Panc1 (cell line): Measurements from ENCODE around the gene PPP1CC. TPM values are rescaled to one million over a fixed set of nuclear protein-coding genes. Genes with fewer than 3 reads are reported as not detected.
"Not testable (repeated sequence)": the region's sequence is repeated elsewhere in the genome, so short reads cannot be mapped to it uniquely, and the experiment has no call there.

Experiments used
- ATAC-seq: fragments of 200-7000 bp; cut with Tn5 transposase; 2 replicates; pipeline ENCODE4 v1.9.1; 2020; ENCODE audit warnings: mild to moderate bottlenecking, moderate library complexity
- BruUV-seq: library from RNA; stranded (reverse); fragments of 400-500 nt; replicated peaks from 2 replicates; lab custom pipeline; 2021; lab: Mats Ljungman, UMichigan
- CTCF ChIA-PET: fragments of 300-600 bp; sonication (Branson Sonifier 250); formaldehyde crosslinking; loops from one replicate; lab custom pipeline; 2022; ENCODE audit warnings: antibody characterized with exemption; lab: Charles Lee
- POLR2A ChIA-PET: fragments of 300-600 bp; sonication (Branson Sonifier 250); formaldehyde crosslinking; loops from one replicate; lab custom pipeline; 2022; ENCODE audit warnings: antibody characterized with exemption; lab: Charles Lee
- DNase-seq: peaks from one replicate; pipeline ENCODE4 v3.0.0-alpha.2; 2010; ENCODE audit warnings: low read depth, low spot score
- H3K27ac ChIP-seq: 2 replicates; pipeline ENCODE4 v1.5.1; 2011; ENCODE audit warnings: mild to moderate bottlenecking, low read length, inconsistent platforms
- H3K27me3 ChIP-seq: fragments of 200-500 bp; sonication (Bioruptor generic); 2 replicates; pipeline ENCODE4 v1.6.0; 2014; ENCODE audit warnings: low read length, inconsistent platforms; ENCODE audit not compliant: control insufficient read depth, insufficient read depth
- H3K36me3 ChIP-seq: fragments of 200-500 bp; sonication (Bioruptor generic); 2 replicates; pipeline ENCODE4 v1.5.1; 2014; ENCODE audit warnings: inconsistent platforms, mild to moderate bottlenecking, low read length, moderate library complexity; ENCODE audit not compliant: control insufficient read depth, insufficient read depth
- H3K4me1 ChIP-seq: 2 replicates; pipeline ENCODE4 v1.5.1; 2011; ENCODE audit warnings: inconsistent platforms, mild to moderate bottlenecking, low read length, moderate library complexity; ENCODE audit not compliant: control insufficient read depth, insufficient read depth
- H3K4me3 ChIP-seq, 2 experiments: 2 replicates each; pipeline ENCODE4 v1.5.1; 2011 to 2012; ENCODE audit warnings: low read depth in 2 of 2, low read length in 2 of 2, mild to moderate bottlenecking in 2 of 2, inconsistent platforms in 1 of 2, moderate library complexity in 1 of 2
- H3K9me3 ChIP-seq: fragments of 200-500 bp; sonication (Bioruptor generic); 2 replicates; pipeline ENCODE4 v1.5.1; 2014; ENCODE audit warnings: low read depth, mild to moderate bottlenecking, inconsistent platforms, low read length, moderate library complexity; ENCODE audit not compliant: control insufficient read depth, insufficient read depth
- POLR2AphosphoS5 ChIP-seq: IDR thresholded peaks from 2 replicates; pipeline ENCODE4 v1.6.1; 2012; ENCODE audit warnings: mild to moderate bottlenecking, low read depth, low read length, moderate library complexity
- SIN3A ChIP-seq: IDR thresholded peaks from 2 replicates; pipeline ENCODE4 v1.6.1; 2012; ENCODE audit warnings: low read depth, mild to moderate bottlenecking, low read length, moderate library complexity, borderline replicate concordance; ENCODE audit not compliant: insufficient read depth
- TCF7L2 ChIP-seq: IDR thresholded peaks from 2 replicates; pipeline ENCODE4 v1.6.1; 2011; ENCODE audit warnings: mild to moderate bottlenecking, low read depth, low read length, inconsistent platforms
- in situ Hi-C: cut with HindIII; loops from 2 replicates; pipeline ENCODE4 v1.10.0; 2016; ENCODE audit warnings: low sequenced_read_pairs, low pct_unique_long_range_greater_than_20kb
- intact Hi-C: fragments of 100-400 bp; cut with micrococcal nuclease; formaldehyde crosslinking; loops from one replicate; pipeline ENCODE4 v1.10.0; 2022; ENCODE audit not compliant: unreplicated experiment
- total RNA-seq: library from RNA; stranded (reverse); gene quantifications from one replicate; pipeline ENCODE4 v1.2.1, GENCODE V29; 2021; ENCODE audit not compliant: unreplicated experiment
- TF ChIP-seq, protein P1 (sequence below): fragments of 450-650 bp; IDR thresholded peaks from 2 replicates; pipeline ENCODE4 v1.5.1; 2017; ENCODE audit warnings: mild to moderate bottlenecking
- TF ChIP-seq, protein P2 (sequence below), 2 experiments: IDR thresholded peaks; 2 replicates each; pipeline ENCODE4 v1.6.1; 2011 to 2012; ENCODE audit warnings: low read depth in 2 of 2, control low read depth in 1 of 2, low read length in 1 of 2, mild to moderate bottlenecking in 1 of 2, moderate library complexity in 1 of 2; ENCODE audit not compliant: insufficient read depth in 1 of 2

The PPP1CC gene
- total RNA-seq, 1 experiment from 2014 or later: 219 TPM

GRCh38 chr12:110767863-110768262 lies 25.2 kb upstream of the PPP1CC start:
- in situ Hi-C loops (no loop called here), intact Hi-C loops (no loop called here)
- BruUV-seq: no TSS peak
- POLR2A ChIA-PET: interaction anchor here (0.6 kb wide), 1 partner anchor 1313 kb away, joined by 3 read pairs; no protein-coding TSS in a partner anchor
- ATAC-seq (no peak), DNase-seq (no peak)
- H3K27ac ChIP-seq: no peak overlapping the region
- no peaks in the 10 kb centered on the region for H3K36me3 ChIP-seq
- H3K4me1 ChIP-seq: no peaks in the 10 kb centered on the region
- TF ChIP-seq TCF7L2 (no peak), SIN3A (no peak), POLR2AphosphoS5 (no peak)
- TF ChIP-seq, protein P1, sequence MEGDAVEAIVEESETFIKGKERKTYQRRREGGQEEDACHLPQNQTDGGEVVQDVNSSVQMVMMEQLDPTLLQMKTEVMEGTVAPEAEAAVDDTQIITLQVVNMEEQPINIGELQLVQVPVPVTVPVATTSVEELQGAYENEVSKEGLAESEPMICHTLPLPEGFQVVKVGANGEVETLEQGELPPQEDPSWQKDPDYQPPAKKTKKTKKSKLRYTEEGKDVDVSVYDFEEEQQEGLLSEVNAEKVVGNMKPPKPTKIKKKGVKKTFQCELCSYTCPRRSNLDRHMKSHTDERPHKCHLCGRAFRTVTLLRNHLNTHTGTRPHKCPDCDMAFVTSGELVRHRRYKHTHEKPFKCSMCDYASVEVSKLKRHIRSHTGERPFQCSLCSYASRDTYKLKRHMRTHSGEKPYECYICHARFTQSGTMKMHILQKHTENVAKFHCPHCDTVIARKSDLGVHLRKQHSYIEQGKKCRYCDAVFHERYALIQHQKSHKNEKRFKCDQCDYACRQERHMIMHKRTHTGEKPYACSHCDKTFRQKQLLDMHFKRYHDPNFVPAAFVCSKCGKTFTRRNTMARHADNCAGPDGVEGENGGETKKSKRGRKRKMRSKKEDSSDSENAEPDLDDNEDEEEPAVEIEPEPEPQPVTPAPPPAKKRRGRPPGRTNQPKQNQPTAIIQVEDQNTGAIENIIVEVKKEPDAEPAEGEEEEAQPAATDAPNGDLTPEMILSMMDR: no peak
- TF ChIP-seq, protein P2, sequence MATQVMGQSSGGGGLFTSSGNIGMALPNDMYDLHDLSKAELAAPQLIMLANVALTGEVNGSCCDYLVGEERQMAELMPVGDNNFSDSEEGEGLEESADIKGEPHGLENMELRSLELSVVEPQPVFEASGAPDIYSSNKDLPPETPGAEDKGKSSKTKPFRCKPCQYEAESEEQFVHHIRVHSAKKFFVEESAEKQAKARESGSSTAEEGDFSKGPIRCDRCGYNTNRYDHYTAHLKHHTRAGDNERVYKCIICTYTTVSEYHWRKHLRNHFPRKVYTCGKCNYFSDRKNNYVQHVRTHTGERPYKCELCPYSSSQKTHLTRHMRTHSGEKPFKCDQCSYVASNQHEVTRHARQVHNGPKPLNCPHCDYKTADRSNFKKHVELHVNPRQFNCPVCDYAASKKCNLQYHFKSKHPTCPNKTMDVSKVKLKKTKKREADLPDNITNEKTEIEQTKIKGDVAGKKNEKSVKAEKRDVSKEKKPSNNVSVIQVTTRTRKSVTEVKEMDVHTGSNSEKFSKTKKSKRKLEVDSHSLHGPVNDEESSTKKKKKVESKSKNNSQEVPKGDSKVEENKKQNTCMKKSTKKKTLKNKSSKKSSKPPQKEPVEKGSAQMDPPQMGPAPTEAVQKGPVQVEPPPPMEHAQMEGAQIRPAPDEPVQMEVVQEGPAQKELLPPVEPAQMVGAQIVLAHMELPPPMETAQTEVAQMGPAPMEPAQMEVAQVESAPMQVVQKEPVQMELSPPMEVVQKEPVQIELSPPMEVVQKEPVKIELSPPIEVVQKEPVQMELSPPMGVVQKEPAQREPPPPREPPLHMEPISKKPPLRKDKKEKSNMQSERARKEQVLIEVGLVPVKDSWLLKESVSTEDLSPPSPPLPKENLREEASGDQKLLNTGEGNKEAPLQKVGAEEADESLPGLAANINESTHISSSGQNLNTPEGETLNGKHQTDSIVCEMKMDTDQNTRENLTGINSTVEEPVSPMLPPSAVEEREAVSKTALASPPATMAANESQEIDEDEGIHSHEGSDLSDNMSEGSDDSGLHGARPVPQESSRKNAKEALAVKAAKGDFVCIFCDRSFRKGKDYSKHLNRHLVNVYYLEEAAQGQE (IDR thresholded peaks at IDR 0.05; ENCODE audit: insufficient read depth in 1 of 2, low read depth in 2 of 2, low read length in 1 of 2): no peak
- no peak overlapping the region for H3K4me3 ChIP-seq
- H3K9me3 ChIP-seq: no peaks in the 10 kb centered on the region
- no peaks in the 10 kb centered on the region for H3K27me3 ChIP-seq
- CTCF ChIA-PET: interaction anchor here (0.6 kb wide), 1 partner anchor 56 kb away, joined by 3 read pairs; no protein-coding TSS in a partner anchor

- H3K27me3 ChIP-seq: no peaks in the 10 kb centered on the region
- intact Hi-C loops: no loop called here
- ChIA-PET POLR2A (no interaction called here), CTCF (no interaction called here)
- ATAC-seq: no peak
- H3K4me3 ChIP-seq: no peak overlapping the region
- BruUV-seq: no TSS peak
- in situ Hi-C loops: no loop called here
- no peaks in the 10 kb centered on the region for H3K4me1 ChIP-seq
- no peak for DNase-seq
- H3K9me3 ChIP-seq: no peaks in the 10 kb centered on the region
- H3K36me3 ChIP-seq: no peaks in the 10 kb centered on the region
- H3K27ac ChIP-seq: no peak overlapping the region
- TF ChIP-seq, protein P2 (IDR thresholded peaks at IDR 0.05; ENCODE audit: insufficient read depth in 1 of 2, low read depth in 2 of 2, low read length in 1 of 2): no peak
- TF ChIP-seq, protein P1: no peak
- no peak for TF ChIP-seq TCF7L2
- TF ChIP-seq POLR2AphosphoS5: no peak
- TF ChIP-seq SIN3A: no peak
Observed at GRCh38 chr12:110766311-110767154, 23.8 kb upstream of the PPP1CC start.

DNA sequence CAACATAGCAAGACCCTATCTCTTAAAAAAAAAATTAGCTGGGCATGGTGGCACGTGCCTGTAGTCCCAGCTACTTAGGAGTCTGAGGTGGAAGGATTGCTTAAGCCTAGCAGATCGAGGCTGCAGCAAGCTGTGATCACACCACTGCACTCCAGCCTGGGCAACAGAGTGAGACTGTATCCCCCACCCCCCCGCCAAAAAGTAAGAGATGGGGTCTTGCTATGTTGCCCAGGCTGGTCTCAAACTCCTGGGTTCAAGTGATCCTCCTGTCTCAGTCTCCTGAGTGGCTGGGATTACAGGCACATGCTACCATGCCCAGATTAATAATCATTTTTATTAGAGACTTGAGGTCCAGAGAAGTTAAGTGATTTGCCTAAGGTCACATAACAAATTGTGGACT lies 22.9 kb upstream of the PPP1CC start:
- H3K4me1 ChIP-seq, H3K27me3 ChIP-seq, POLR2A ChIA-PET, in situ Hi-C loops, intact Hi-C loops, CTCF ChIA-PET, H3K36me3 ChIP-seq, H3K9me3 ChIP-seq, H3K4me3 ChIP-seq, BruUV-seq, H3K27ac ChIP-seq, DNase-seq, ATAC-seq: not testable (repeated sequence)
